H9 (cell line): ENCODE measurements around the gene VWF. TPM values are rescaled to one million over a fixed set of nuclear protein-coding genes. Genes with fewer than 3 reads are reported as not detected.

Source experiments
- DNase-seq: peaks from one replicate; pipeline ENCODE4 v3.0.0-alpha.2; 2017
- H2AFZ ChIP-seq: one replicate; pipeline ENCODE4 v1.6.1; 2013; ENCODE audit warnings: mild to moderate bottlenecking, low read length, control low read depth, moderate library complexity
- H2AK5ac ChIP-seq: 2 replicates; pipeline ENCODE4 v1.6.1; 2013; ENCODE audit warnings: low read length, control low read depth, mixed read lengths; ENCODE audit not compliant: insufficient read length
- H2BK120ac ChIP-seq: one replicate; pipeline ENCODE4 v1.6.1; 2013; ENCODE audit warnings: low read depth, mild to moderate bottlenecking, low read length, control low read depth, inconsistent platforms; ENCODE audit not compliant: poor library complexity, severe bottlenecking
- H2BK12ac ChIP-seq: 2 replicates; pipeline ENCODE4 v1.6.1; 2013; ENCODE audit warnings: low read length, control low read depth, mixed read lengths, low read depth; ENCODE audit not compliant: insufficient read length
- H2BK15ac ChIP-seq: 2 replicates; pipeline ENCODE4 v1.6.1; 2013; ENCODE audit warnings: low read depth, low read length, control low read depth
- H2BK20ac ChIP-seq: one replicate; pipeline ENCODE4 v1.6.1; 2013; ENCODE audit warnings: low read depth, mild to moderate bottlenecking, low read length, control low read depth, inconsistent platforms; ENCODE audit not compliant: poor library complexity, severe bottlenecking
- H2BK5ac ChIP-seq: 2 replicates; pipeline ENCODE4 v1.6.1; 2013; ENCODE audit warnings: low read length, control low read depth, mixed read lengths; ENCODE audit not compliant: insufficient read length
- H3K14ac ChIP-seq: 2 replicates; pipeline ENCODE4 v1.6.1; 2013; ENCODE audit warnings: low read length, control low read depth; ENCODE audit not compliant: insufficient read depth
- H3K18ac ChIP-seq: 2 replicates; pipeline ENCODE4 v1.6.1; 2013; ENCODE audit warnings: low read depth, mild to moderate bottlenecking, mixed read lengths, low read length, control low read depth; ENCODE audit not compliant: insufficient read length
- H3K23ac ChIP-seq: 2 replicates; pipeline ENCODE4 v1.6.1; 2013; ENCODE audit warnings: low read length, control low read depth, mixed read lengths, low read depth; ENCODE audit not compliant: insufficient read length
- H3K23me2 ChIP-seq: 2 replicates; pipeline ENCODE4 v1.6.1; 2013; ENCODE audit warnings: low read depth, mild to moderate bottlenecking, mixed read lengths, low read length, control low read depth; ENCODE audit not compliant: insufficient read length, poor library complexity, severe bottlenecking
- H3K27ac ChIP-seq: 2 replicates; pipeline ENCODE4 v1.5.1; 2013; ENCODE audit warnings: low read length, control low read depth, mixed read lengths, low read depth; ENCODE audit not compliant: insufficient read length
- H3K27me3 ChIP-seq: 2 replicates; pipeline ENCODE4 v1.6.1; 2013; ENCODE audit warnings: low read length, control low read depth, inconsistent platforms; ENCODE audit not compliant: insufficient read depth
- H3K4ac ChIP-seq: 2 replicates; pipeline ENCODE4 v1.6.1; 2013; ENCODE audit warnings: low read depth, mild to moderate bottlenecking, control low read depth, inconsistent platforms, low read length, moderate library complexity
- H3K4me1 ChIP-seq: 2 replicates; pipeline ENCODE4 v1.6.1; 2013; ENCODE audit warnings: low read length, control low read depth, inconsistent platforms; ENCODE audit not compliant: insufficient read depth
- H3K4me2 ChIP-seq: 2 replicates; pipeline ENCODE4 v1.6.1; 2013; ENCODE audit warnings: low read length, control low read depth, mixed read lengths; ENCODE audit not compliant: insufficient read length, insufficient read depth
- H3K56ac ChIP-seq: 2 replicates; pipeline ENCODE4 v1.6.1; 2013; ENCODE audit warnings: low read depth, mild to moderate bottlenecking, mixed read lengths, low read length, control low read depth; ENCODE audit not compliant: insufficient read length
- H3K79me1 ChIP-seq: 2 replicates; pipeline ENCODE4 v1.6.1; 2013; ENCODE audit warnings: low read depth, mild to moderate bottlenecking, moderate library complexity, low read length, control low read depth, inconsistent platforms; ENCODE audit not compliant: insufficient read depth, poor library complexity, severe bottlenecking
- H3K79me2 ChIP-seq: 2 replicates; pipeline ENCODE4 v1.6.1; 2013; ENCODE audit warnings: low read length, control low read depth, inconsistent platforms; ENCODE audit not compliant: insufficient read depth
- H3K9ac ChIP-seq: 2 replicates; pipeline ENCODE4 v1.6.1; 2013; ENCODE audit warnings: low read length, control low read depth, mixed read lengths; ENCODE audit not compliant: insufficient read length; ENCODE audit errors: extremely low read depth
- H3K9me3 ChIP-seq: one replicate; pipeline ENCODE4 v1.6.1; 2013; ENCODE audit warnings: low read depth, low read length, inconsistent platforms; ENCODE audit not compliant: control insufficient read depth
- H3T11ph ChIP-seq: one replicate; pipeline ENCODE4 v1.6.1; 2013; ENCODE audit warnings: mild to moderate bottlenecking, low read length, control low read depth, inconsistent platforms
- H4K20me1 ChIP-seq: one replicate; pipeline ENCODE4 v1.6.1; 2013; ENCODE audit not compliant: control insufficient read depth, insufficient read length, insufficient read depth
- H4K5ac ChIP-seq: 2 replicates; pipeline ENCODE4 v1.6.1; 2013; ENCODE audit warnings: low read depth, mild to moderate bottlenecking, mixed read lengths, low read length, control low read depth; ENCODE audit not compliant: insufficient read length
- H4K8ac ChIP-seq: replicated peaks from 2 replicates; pipeline ENCODE4 v1.6.1; 2013; ENCODE audit warnings: low read length, control low read depth, mixed read lengths, low read depth; ENCODE audit not compliant: insufficient read length
- H4K91ac ChIP-seq: 2 replicates; pipeline ENCODE4 v1.6.1; 2013; ENCODE audit warnings: low read depth, mild to moderate bottlenecking, moderate library complexity, mixed read lengths, low read length, control low read depth; ENCODE audit not compliant: insufficient read length
- H3K27ac Mint-ChIP-seq, 3 experiments: 2 replicates in 2 of 3; 3 replicates in 1 of 3; pipeline ENCODE4 v1.8.0; 2020 to 2021; ENCODE audit warnings: mixed read lengths in 3 of 3, mild to moderate bottlenecking in 1 of 3, moderate library complexity in 1 of 3
- H3K27me3 Mint-ChIP-seq: 2 replicates; pipeline ENCODE4 v1.8.0; 2021; ENCODE audit warnings: low read depth, mild to moderate bottlenecking, moderate library complexity, mixed read lengths
- H3K36me3 Mint-ChIP-seq, 3 experiments: 2 replicates in 2 of 3; 3 replicates in 1 of 3; pipeline ENCODE4 v1.8.0; 2020 to 2021; ENCODE audit warnings: low read depth in 3 of 3, mixed read lengths in 3 of 3; ENCODE audit not compliant: insufficient read depth in 1 of 3
- H3K4me1 Mint-ChIP-seq, 2 experiments: 2 replicates each; pipeline ENCODE4 v1.8.0; 2020; ENCODE audit warnings: mixed read lengths in 2 of 2
- H3K4me3 Mint-ChIP-seq, 2 experiments: 2 replicates in 1 of 2; 3 replicates in 1 of 2; pipeline ENCODE4 v1.8.0; 2020 to 2021; ENCODE audit warnings: mild to moderate bottlenecking in 2 of 2, mixed read lengths in 2 of 2, moderate library complexity in 1 of 2
- H3K9me3 Mint-ChIP-seq, 2 experiments: 2 replicates in 1 of 2; 3 replicates in 1 of 2; pipeline ENCODE4 v1.8.0; 2020; ENCODE audit warnings: mild to moderate bottlenecking in 2 of 2, mixed read lengths in 2 of 2, moderate library complexity in 1 of 2
- WGBS: extraction: QIAGEN DNeasy Blood & Tissue Kit; methylation state at CpG from one replicate; pipeline ENCODE4 v1.1.7; 2013; ENCODE audit warnings: missing lambda C conversion rate, low lambda C conversion rate, mixed read lengths; ENCODE audit not compliant: insufficient read length; ENCODE audit errors: extremely low coverage; 5-methylcytosine and 5-hydroxymethylcytosine counted together
- total RNA-seq: library from RNA; stranded (reverse); gene quantifications from 2 replicates; pipeline ENCODE4 v1.2.1, GENCODE V29; 2021
- TF ChIP-seq, protein P1 (sequence below): fragments of 200-600 bp; sonication (generic); conservative IDR thresholded peaks from 3 replicates; pipeline ENCODE4 v1.8.0; 2021; ENCODE audit warnings: antibody characterized with exemption, mild to moderate bottlenecking

The VWF gene
- total RNA-seq, 1 experiment from 2014 or later = 0.17 TPM

DNA sequence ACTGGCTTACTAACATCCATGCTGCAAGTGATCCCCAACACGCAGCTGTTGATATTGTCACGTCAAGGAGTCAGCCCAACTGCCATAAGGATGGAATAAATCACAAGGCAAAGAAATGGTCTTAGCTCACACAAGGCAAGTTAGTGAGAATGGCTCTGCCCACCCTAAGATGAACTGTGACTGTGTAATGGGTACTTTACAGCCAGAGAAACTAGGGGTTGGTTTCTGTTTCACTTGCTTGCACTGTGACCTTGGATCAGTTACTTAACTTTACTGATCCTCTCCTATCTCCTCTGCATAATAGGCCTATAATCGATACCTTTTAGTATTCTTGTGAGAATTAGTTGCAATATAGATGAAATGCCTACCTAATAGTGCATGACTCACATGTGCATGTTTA, 127.2 kb downstream of the VWF start:
- no peak for DNase-seq
- no peak overlapping the region for H3K4me2 ChIP-seq
- no CpG with 5 or more reads among the region's 3 CpGs for WGBS

More for the DNA sequence above, 127.2 kb downstream of the VWF start:
- H3K27ac Mint-ChIP-seq = no peak overlapping the region
- Histone ChIP-seq H3K23me2 (no peaks in the 10 kb centered on the region), H4K91ac (no peak overlapping the region), H2BK5ac (no peak overlapping the region), H4K20me1 (no peaks in the 10 kb centered on the region), H3K79me2 (no peaks in the 10 kb centered on the region), H2AK5ac (no peak overlapping the region), H4K8ac (no peak overlapping the region), H3T11ph (no peak overlapping the region), H3K27me3 (no peaks in the 10 kb centered on the region), H2BK120ac (no peak overlapping the region), H3K79me1 (no peaks in the 10 kb centered on the region), H3K4me1 (no peaks in the 10 kb centered on the region), H2AFZ (no peak overlapping the region), H3K27ac (no peak overlapping the region), H3K9me3 (no peaks in the 10 kb centered on the region), H2BK15ac (no peak overlapping the region), H3K9ac (no peak overlapping the region), H4K5ac (no peak overlapping the region), H3K14ac (no peak overlapping the region), H2BK12ac (no peak overlapping the region), H3K23ac (no peak overlapping the region), H2BK20ac (no peak overlapping the region), H3K4ac (no peak overlapping the region), H3K56ac (no peak overlapping the region), H3K18ac (no peak overlapping the region)
- no peaks in the 10 kb centered on the region for H3K9me3 Mint-ChIP-seq
- TF ChIP-seq, protein P1, sequence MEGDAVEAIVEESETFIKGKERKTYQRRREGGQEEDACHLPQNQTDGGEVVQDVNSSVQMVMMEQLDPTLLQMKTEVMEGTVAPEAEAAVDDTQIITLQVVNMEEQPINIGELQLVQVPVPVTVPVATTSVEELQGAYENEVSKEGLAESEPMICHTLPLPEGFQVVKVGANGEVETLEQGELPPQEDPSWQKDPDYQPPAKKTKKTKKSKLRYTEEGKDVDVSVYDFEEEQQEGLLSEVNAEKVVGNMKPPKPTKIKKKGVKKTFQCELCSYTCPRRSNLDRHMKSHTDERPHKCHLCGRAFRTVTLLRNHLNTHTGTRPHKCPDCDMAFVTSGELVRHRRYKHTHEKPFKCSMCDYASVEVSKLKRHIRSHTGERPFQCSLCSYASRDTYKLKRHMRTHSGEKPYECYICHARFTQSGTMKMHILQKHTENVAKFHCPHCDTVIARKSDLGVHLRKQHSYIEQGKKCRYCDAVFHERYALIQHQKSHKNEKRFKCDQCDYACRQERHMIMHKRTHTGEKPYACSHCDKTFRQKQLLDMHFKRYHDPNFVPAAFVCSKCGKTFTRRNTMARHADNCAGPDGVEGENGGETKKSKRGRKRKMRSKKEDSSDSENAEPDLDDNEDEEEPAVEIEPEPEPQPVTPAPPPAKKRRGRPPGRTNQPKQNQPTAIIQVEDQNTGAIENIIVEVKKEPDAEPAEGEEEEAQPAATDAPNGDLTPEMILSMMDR = no peak
- H3K4me3 Mint-ChIP-seq = no peak overlapping the region
- H3K36me3 Mint-ChIP-seq = no peaks in the 10 kb centered on the region
- H3K4me1 Mint-ChIP-seq = no peaks in the 10 kb centered on the region
- H3K27me3 Mint-ChIP-seq = peaks cover 11% of the 10 kb centered on the region
